Smooth muscle cell of the brain vasculature (primary cell): ENCODE measurements around the gene SPIN1.
"Not testable (repeated sequence)": the region's sequence is repeated elsewhere in the genome, so short reads cannot be mapped to it uniquely, and the experiment has no call there.

Experiments used
- DNase-seq: peaks from one replicate; pipeline ENCODE4 v3.0.0-alpha.2; 2012; ENCODE audit warnings: low read depth, low spot score

The SPIN1 gene

DNA sequence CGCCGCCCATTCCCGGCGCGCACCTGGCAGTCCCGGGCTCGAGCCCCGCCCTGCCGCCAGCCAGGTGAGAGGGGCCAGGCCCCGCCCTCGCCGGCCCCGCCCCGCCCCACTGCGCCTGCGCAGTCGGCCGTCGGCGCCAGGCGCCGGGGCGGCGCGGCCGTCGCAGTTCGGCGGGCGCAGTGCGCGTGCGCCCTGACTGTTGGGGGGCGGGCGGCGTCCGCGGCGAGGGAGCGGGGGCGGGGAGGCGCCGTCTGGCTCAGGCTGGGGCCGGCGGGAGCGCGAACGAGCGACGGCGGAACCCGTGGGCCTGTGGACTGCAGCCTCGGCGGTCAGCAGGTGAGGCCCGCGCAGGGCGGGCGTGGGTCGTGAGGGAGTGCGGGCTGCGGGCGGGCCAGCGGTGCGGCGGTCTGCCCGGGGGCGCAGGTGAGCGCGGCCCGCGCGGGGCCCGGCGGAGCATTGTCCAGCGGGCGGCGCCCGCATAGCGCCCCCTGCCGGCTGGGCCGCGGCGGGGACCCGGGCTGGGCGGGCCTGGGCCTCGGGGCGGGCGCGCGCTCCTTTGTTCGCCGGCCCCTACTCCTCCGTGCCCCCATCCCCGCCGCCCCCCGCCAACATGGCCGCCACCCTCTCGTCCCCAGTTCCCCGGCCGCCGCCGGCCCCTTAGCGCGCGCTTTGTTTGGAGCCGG lies at the start of gene SPIN1:
Gene SPIN1, plus strand, starts transcription at position 242 of the 683 bp plus-strand sequence. CDS start 38,096 bp downstream, outside the sequence.
- DNase-seq: no peak

DNA sequence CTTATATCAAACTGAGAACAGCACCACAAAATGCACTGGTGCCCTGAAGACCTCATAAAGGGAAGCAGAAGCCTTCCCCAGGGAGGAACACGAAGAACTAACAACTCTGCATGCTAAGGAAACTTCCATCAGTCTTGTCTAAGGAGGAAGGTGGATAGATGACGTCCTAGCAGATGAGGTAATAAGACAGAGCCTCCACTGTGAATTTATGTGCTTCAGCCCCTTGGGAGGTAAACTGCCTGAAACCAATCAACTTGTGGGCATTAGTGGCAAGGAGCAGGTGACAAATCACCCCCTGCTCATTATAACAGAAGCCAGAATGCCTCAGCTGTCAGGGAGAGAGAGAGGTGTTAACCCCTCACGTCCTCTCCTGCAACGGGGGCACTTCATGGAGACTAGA lies 48.9 kb upstream of the SPIN1 start:
- no peak for DNase-seq

DNA sequence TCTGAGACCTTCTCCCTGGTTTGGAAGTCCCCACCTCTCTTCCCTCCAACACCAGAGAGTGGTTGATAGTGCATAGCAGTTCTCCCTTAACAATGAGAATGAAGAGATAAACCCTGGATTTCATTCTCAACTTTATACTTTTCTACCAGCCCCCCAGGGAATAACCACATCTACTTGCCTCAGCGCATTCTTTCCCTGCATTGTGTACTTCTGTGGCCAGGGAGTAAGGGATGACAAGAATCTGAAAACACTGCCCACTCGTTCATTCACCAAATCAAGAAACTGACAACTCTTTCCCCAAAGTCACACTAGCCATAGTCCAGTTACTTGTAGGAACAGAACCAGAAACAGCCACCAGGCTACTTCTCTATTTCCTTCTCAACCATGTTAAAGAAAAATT lies 46.0 kb upstream of the SPIN1 start:
- DNase-seq: no peak

DNA sequence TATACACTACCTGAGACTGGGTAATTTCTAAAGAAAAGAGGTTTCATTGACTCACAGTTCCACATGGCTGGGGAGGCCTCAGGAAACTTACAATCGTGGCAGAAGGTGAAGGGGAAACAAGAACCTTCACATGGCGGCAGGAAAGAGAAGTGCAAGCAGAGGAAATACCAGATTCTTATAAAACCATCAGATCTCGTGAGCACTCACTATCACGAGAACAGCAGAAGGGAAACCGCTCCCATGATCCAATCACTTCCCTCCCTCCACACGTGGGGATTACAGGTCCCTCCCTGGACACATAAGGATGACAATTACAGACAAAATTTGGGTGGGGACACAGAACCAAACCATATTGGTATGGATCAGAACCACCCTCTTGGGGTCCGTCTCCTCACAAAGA lies 44.2 kb upstream of the SPIN1 start:
- no peak for DNase-seq

DNA sequence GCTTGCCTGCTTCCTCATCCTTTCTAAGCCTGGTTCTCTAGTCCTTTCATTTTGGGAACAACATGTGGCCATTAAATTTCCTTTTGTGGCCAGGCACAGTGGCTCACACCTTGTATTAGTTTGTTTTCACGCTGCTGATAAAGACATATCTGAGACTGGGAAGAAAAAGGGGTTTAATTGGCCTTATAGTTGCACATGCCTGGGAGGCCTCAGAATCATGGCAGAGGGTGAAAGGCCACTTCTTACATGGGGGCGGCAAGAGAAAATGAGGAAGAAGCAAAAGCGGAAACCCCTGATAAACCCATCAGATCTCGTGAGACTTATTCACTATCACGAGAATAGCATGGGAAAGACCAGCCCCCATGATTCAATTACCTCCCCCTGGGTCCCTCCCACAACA lies 37.9 kb upstream of the SPIN1 start:
- DNase-seq: not testable (repeated sequence)

DNA sequence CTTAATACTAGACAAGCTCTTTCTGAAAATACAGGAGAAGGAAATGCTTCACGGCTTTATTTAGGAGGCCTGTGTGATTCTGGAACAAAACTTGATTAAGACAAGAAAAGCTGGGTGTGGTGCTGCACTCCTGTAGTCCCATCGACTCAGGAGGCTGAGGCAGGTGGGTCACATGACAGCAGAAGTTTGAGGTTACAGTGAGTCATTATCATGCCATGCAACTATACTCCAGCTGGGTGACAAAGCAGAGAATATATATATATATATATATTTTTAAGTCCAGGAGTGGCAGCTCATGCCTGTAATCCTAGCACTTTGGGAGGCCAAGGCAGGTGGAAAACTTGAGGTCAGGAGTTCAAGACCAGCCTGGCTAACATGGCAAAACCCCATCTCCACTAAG lies 33.1 kb upstream of the SPIN1 start:
- DNase-seq: no peak

DNA sequence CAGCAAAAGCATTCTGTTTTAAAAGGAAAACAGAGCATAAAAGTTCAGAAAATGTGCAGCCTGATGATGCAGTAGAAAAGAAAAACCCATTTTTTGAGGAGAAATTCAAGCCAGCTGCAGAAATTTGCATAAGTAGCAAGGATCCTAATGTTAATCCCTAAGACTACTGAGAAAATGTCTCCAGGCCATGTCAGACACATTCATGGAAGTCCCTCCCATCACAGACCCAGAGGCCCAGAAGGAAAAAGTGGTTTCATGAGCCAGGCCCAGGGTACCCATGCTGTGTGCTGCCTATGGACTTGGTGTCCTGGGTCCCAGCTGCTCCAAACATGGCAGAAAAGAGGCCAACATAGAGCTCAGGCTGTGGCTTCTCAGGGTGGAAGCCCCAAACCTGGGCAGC lies 31.0 kb upstream of the SPIN1 start:
- DNase-seq: not testable (repeated sequence)

DNA sequence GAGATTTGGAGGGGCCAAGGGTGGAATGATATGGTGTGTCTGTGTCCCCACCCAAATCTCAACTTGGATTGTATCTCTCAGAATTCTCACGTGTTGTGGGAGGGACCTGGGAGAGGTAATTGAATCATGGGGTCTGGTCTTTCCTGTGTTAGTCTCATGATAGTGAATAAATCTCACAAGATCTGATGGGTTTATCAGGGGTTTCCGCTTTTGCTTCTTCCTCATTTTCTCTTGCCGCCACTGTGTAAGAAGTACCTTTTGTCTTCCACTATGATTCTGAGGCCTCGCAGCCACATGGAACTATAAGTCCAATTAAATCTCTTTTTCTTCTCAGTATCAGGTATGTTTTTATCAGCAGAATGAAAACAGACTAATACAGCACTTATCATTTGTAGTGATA lies 29.5 kb upstream of the SPIN1 start:
- DNase-seq: no peak

DNA sequence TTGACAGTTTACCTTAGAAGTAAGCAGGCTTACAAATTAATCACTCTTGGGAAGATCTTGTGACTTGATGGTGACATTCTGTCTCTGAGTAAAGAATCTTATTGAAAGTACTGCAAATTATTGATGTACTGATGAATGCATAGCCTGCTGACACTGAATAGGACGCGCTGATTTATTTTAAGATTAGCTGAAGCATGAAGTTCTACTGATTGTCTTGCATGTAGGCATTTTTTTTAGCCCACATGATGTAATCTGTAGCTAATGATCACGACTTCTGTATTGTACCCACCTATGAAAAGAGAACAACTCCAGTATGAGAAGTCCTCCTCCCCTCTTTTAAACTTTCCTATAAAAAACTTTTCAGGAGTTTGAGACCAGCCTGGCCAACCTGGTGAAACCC lies 28.3 kb upstream of the SPIN1 start:
- DNase-seq: no peak

DNA sequence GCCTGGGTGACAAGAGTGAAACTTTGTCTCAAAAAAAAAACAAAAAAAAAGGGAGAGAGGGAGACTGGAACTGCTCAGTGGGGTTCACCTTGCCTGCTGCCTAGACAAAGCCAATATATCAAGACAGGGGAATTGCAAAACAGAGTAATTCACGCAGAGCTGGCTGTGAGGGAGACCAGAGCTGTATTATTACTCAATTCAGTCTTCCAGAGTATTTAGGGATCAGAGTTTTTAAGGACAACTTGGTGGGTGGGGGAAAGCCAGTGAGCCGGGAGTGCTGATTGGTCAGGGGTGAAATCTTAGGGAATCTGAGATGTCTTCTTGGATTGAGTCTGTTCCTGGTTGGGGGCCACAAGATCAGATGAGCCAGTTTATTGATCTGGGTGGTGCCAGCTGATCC lies 25.6 kb upstream of the SPIN1 start:
- no peak for DNase-seq

DNA sequence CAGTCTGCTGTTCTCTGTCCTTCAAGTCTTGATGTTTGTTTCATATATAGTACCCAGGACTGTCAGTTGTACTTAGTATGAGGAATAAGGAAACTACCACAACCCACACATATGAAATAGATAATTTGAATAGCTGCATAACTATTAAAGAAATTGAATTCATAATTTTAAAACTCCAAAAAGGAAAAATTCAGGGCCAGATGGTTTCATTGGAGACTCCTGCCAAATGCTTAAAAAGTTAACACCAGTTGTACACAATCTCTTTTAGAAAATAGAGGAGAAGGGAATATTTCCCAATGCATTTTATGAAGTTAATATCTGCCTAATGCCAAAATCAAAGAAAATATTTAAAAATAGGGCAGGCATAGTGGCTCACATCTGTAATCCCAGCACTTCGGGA lies 24.6 kb upstream of the SPIN1 start:
- DNase-seq: no peak

DNA sequence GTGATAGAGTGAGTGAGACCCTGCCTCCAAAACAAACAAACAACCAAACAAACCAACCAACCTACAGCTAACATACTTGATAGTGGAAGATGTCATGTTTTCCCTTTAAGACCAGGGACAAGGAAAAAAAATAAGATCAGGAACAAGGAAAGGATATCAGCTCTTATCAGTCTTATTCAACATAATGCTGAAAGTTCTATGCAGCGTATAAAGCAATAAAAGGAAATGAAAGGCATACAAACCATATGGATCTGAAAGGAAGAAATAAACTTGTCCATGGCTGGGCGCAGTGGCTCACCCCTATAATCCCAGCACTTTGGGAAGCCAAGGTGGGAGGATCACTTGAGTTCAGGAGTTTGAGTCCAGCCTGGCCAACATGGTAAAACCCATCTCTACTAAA lies 23.5 kb upstream of the SPIN1 start:
- DNase-seq: no peak

DNA sequence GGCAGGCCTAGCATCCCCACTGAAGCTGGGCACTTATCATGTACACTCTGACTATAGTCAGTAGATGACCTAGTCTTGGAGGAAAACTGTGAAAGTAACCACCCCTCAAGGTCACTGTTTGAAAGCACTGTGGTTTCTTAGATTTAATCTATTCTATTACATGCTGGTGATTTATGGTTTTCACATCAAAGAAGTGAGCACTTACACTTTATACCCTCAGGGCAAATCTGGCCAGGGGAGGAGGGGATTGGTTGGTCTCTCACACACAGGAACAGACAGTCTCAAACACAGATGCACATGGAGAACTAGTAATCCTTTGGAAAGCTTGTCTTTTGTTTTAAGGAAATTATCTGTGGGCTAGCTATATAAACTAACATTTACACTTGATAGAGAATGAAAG lies 17.9 kb upstream of the SPIN1 start:
- no peak for DNase-seq

DNA sequence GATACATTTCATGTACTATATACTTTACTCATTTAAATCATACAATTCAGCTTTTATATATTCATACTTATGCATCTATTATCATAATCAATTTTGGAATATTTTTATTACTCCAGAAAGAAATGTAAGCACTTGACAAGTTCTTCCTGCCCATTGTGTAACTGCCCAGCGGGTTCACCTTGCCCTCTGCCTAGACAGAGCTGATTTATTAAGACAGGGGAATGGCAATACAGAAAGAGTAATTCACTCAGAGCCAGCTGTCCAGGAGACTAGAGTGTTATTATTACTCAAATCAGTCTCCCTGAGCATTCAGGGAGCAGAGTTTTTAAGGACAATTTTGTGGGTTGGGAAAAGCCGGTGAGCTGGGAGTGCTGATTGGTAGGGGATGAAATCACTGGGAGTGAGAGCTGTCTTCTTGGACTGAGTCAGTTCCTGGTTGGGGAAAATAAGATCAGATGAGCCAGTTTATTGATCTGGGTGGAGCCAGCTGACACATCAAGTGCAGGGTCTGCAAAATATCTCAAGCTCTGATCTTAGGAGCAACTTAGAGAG lies 16.1 kb upstream of the SPIN1 start:
- DNase-seq: no peak

DNA sequence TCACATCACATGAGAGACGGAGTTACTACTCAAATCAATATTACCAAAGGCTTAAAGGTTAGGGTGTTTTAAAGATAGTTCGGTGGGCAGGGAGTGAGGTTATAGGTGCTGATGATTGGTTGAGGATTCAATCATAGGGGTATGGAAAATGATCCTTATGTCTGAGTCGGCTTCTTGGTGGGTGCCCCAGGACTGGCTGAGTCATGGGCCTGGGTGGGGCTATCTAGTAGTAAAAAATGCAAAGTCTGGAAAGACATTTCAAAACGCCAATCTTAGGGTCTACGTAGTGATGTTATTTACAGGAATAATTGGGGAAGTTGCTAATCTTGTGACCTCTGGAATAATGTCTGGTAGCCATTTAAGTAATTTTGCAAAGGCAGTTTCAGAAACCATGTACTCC lies 15.2 kb upstream of the SPIN1 start:
- no peak for DNase-seq

DNA sequence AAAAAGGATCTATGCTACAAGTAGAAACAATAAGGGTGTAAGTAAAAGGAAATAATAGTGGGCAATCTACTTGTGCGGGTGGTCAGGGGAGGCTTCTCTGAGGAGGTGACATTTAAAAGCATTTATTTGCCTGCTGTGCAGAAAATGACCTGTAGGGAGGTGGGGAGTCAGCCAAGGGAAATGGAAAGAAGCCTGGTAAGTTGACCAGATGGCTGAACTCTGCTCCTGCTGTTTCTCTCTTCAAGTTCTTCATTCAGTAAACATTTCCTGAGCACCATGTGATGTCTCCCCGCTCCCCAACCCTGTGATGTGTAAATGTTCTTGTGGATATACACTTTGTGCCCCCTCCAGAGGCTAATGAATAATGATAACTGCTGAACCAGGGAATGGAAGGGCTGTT lies 9.9 kb upstream of the SPIN1 start:
- DNase-seq: no peak

DNA sequence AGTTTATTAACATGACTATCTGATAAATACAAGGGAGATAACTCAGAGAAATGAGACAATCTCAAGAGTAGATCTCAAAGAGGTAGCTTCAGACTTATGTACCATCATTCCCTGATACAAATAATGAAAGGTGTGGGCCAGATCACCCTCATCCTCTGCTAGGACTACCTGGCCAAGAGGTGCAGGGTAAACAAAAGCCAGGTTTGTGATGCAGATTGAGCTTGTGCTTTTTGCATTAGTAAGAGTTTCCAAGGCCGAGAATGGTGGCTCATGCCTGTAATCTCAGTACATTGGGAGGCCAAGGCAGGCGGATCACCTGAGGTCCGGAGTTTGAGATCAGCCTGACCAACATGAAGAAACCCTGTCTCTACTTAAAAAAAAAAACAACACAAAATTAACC lies 8.9 kb upstream of the SPIN1 start:
- DNase-seq: no peak

DNA sequence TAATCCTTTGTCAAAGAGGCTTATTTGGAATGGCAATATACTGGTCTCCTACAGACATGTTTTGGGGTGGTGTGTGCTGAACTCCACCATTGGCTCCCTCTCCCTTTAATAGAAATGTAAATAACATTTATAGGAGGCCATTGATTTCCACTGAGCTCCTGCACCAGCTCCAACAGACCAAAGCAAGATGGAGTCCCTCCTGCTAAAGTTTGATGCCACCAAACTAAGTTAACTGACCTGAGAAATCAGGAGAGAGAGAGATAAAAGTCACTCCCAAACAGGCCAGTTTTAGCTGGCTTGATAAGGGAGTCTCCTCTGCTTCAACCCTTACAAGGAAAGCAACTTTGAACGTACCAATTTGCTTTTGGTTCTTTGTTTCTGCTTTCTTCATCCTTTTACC lies 8.1 kb upstream of the SPIN1 start:
- DNase-seq: no peak

DNA sequence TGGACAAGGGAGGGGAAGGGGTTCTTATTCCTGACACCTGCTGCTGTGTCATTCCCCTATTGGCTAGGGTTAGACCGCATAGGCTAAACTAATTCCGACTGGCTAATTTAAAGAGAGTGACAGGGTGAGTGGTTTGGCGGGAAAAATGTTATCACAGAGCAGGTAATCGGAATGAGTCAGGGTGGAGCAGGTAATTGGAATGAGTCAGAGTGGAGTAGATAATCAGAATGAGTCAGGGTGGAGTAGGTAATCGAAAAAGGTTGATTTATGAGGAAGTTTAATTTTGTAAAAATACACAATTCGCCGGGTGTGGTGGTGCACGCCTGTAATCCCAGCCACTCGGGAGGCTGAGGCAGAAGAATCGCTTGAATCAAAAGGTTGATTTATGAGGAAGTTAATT lies 6.9 kb upstream of the SPIN1 start:
- not testable (repeated sequence) for DNase-seq

DNA sequence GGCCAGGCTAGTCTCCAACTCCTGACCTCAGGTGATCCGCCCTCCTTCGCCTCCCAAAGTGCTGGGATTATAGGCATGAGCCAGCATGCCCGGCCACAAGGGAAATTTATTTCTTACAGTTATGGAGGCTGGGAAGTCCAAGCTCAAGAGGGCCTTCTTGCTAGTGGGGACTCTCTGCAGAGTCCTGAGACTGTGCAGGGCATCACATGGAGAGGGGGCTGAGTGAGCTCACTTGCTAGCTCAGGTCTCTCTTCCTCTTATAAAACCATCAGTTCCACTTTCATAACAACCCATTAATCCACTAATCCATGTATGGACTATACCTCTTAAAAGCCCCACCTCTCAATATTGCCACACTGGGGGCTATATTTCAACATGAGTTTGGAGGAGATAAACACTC lies 5.1 kb upstream of the SPIN1 start:
- no peak for DNase-seq

DNA sequence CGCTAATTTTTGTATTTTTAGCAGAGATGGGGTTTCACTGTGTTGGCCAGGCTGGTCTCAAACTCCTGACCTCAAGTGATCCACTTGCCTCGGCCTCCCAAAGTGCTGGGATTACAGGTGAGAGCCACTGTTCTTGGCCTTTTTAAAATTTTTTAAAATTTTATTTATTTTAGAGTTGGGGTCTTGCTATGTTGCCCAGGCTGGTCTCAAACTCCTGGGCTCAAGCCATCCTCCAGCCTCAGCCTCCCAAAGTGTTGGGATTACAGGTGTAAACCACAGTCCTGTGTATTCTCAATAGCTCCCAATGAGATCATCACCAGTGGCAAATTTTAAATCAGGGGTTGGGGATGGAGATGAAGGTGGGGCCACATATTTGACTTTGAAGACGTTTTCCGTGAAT lies 2.1 kb upstream of the SPIN1 start:
- not testable (repeated sequence) for DNase-seq

DNA sequence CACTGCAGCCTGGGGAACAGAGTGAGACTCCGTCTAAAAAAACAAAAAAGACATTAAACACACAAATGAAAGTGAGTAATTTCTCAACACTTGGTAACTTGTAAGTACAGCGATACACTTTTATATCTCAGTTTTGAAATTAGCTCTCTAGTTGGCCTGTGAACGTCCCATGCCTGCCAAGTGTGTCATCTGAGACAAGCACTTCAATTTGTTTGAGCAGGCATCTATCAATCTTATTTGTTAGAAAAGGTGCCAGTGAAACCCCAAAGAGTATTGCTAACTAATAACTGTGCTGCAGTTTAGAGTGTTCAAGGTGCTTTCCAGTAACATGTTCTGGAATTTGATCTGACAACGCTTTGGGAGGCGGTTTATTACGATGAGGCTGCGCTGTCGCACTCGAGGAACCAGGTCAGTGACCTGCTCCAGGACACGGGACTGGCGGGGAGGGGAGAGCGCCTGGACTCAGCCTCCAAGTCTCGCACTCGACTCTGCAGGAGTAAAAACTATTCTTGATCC lies 1.1 kb upstream of the SPIN1 start:
- DNase-seq: no peak

DNA sequence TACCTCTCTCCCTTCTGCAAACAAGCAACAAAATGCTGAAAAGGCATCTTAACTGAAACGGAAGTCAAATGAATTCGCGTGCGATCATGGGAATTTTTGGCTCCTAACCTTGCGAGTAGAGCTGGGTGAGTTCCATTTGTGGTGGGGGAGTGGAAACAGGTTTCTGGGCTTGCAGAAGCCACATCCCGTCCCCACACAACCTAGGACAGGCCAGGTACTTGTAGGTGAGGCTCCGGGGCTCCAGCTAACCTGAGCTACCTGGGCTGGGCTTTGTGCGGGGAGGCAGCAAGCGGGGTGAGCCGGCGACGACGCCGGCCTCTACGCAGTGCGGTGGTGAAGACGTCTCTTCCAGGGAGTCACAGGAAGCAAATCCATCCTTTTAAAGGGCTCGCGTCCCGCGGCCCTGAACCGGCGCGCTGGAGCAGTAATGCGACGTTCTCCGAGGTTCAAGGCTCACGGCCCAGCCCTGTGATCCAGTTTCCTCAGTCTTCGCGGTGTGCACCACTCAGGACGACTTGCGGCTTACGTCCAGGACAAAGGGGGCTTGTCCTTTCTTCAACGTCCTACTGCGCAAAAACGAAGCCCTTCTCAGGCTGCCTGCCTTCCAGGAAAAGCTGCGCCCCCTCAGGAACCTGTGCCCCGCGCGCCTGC lies 567 bp upstream of the SPIN1 start:
- no peak for DNase-seq
